SK-N-SH treated with all-trans-retinoic acid at 6 μM for 48 hours (cell line): ENCODE data around the gene CELF1.

Experiments used
- ARNTL ChIP-seq: fragments of 450-650 bp; formaldehyde crosslinking; IDR thresholded peaks from 2 replicates; pipeline ENCODE4 v1.5.0; 2020; ENCODE audit warnings: low read depth, mild to moderate bottlenecking, moderate library complexity, borderline replicate concordance
- BACH2 ChIP-seq: fragments of 250-450 bp; sonication (Bioruptor Pico); IDR thresholded peaks from 2 replicates; pipeline ENCODE4 v1.9.0; 2021; ENCODE audit warnings: mild to moderate bottlenecking, borderline replicate concordance
- CSDC2 ChIP-seq: fragments of 250-450 bp; sonication (Bioruptor Pico); IDR thresholded peaks from 2 replicates; pipeline ENCODE4 v1.5.0; 2020; ENCODE audit warnings: mild to moderate bottlenecking, moderate library complexity
- ESRRG ChIP-seq: fragments of 250-450 bp; sonication (Bioruptor Pico); IDR thresholded peaks from 2 replicates; pipeline ENCODE4 v1.6.1; 2021; ENCODE audit warnings: mild to moderate bottlenecking
- ISL1 ChIP-seq: fragments of 250-450 bp; sonication (Bioruptor Pico); IDR thresholded peaks from 2 replicates; pipeline ENCODE4 v2.1.2; 2022; ENCODE audit warnings: mild to moderate bottlenecking, moderate library complexity
- OSR1 ChIP-seq: fragments of 250-450 bp; sonication (Bioruptor Pico); IDR thresholded peaks from 2 replicates; pipeline ENCODE4 v1.8.0; 2022; ENCODE audit warnings: moderate library complexity, mild to moderate bottlenecking, inconsistent platforms
- RARB ChIP-seq: fragments of 250-450 bp; sonication (Bioruptor Pico); IDR thresholded peaks from 2 replicates; pipeline ENCODE4 v1.8.0; 2021; ENCODE audit warnings: mild to moderate bottlenecking, moderate library complexity
- ZFP3 ChIP-seq: fragments of 250-450 bp; sonication (Bioruptor Pico); IDR thresholded peaks from 2 replicates; pipeline ENCODE4 v1.5.0; 2020; ENCODE audit warnings: mild to moderate bottlenecking, moderate library complexity
- ZFP30 ChIP-seq: fragments of 450-650 bp; formaldehyde crosslinking; IDR thresholded peaks from 2 replicates; pipeline ENCODE4 v1.5.0; 2022; ENCODE audit warnings: mild to moderate bottlenecking, moderate library complexity
- ZNF8 ChIP-seq: fragments of 450-650 bp; formaldehyde crosslinking; IDR thresholded peaks from 2 replicates; pipeline ENCODE4 v1.5.0; 2020; ENCODE audit warnings: mild to moderate bottlenecking, moderate library complexity
- TF ChIP-seq, protein P1 (sequence below): fragments of 250-450 bp; sonication (Bioruptor Pico); IDR thresholded peaks from 2 replicates; pipeline ENCODE4 v1.5.1; 2020; ENCODE audit warnings: low read depth, mild to moderate bottlenecking, moderate library complexity

DNA sequence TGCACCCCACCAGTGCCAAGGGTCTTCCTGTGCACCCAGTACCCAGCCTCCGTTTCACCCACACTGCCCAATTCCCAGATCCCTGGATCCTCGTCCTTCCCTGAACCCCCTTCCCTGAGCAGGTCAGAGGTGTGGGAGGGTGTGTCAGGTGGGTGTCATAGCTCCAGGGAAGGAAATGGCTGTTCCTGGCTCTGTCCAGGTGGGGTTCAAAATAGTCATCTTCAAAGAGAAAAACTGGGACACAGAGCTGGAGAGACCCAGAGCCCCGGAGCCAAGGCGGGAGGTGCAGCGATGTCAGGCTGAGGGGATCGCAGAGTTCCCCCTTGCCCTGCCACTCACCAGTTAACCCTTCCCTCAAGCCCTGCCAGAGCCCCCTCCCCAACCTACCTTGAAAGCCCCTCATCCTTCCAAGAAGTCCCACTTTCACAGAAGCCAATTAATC, 40.6 kb upstream of the CELF1 start:
- TF ChIP-seq OSR1 (no peak), ZNF8 (CRISPR knock-in tag) (no peak), ESRRG (CRISPR knock-in tag) (no peak), ARNTL (CRISPR knock-in tag) (no peak), CSDC2 (no peak), RARB (CRISPR knock-in tag) (no peak), ZFP30 (no peak), ZFP3 (no peak), BACH2 (CRISPR knock-in tag) (no peak), ISL1 (CRISPR knock-in tag) (no peak)
- TF ChIP-seq, protein P1, sequence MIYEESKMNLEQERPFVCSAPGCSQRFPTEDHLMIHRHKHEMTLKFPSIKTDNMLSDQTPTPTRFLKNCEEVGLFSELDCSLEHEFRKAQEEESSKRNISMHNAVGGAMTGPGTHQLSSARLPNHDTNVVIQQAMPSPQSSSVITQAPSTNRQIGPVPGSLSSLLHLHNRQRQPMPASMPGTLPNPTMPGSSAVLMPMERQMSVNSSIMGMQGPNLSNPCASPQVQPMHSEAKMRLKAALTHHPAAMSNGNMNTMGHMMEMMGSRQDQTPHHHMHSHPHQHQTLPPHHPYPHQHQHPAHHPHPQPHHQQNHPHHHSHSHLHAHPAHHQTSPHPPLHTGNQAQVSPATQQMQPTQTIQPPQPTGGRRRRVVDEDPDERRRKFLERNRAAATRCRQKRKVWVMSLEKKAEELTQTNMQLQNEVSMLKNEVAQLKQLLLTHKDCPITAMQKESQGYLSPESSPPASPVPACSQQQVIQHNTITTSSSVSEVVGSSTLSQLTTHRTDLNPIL (CRISPR knock-in tag), result no peak
